ENCODE results near the gene DISC1.
A peak's percentile ranks its signal among the peaks of the same experiment; 100 is the strongest.

Gene DISC1

GRCh38 chr1:231844986-231845502 lies 218.5 kb downstream of the DISC1 start:
- no peak for DNase-seq (ENCODE audit: low read depth in 2 of 3, low spot score in 1 of 3)

- DNase-seq (ENCODE audit: low read depth in 2 of 3, low spot score in 1 of 3): no peak
Observed at GRCh38 chr1:231847612-231848397, 221.2 kb downstream of the DISC1 start.

GRCh38 chr1:231849981-231850380 lies 223.4 kb downstream of the DISC1 start:
- DNase-seq (ENCODE audit: low read depth in 2 of 3, low spot score in 1 of 3): no peak

GRCh38 chr1:231850786-231851185 lies 224.2 kb downstream of the DISC1 start:
- DNase-seq (ENCODE audit: low read depth in 2 of 3, low spot score in 1 of 3): no peak

- DNase-seq (ENCODE audit: low read depth in 2 of 3, low spot score in 1 of 3): no peak
Observed at GRCh38 chr1:231853588-231854207, 227.1 kb downstream of the DISC1 start.

GRCh38 chr1:231855361-231855760 lies 228.8 kb downstream of the DISC1 start:
- DNase-seq (ENCODE audit: low read depth in 2 of 3, low spot score in 1 of 3): no peak

- no peak for DNase-seq (ENCODE audit: low read depth in 2 of 3, low spot score in 1 of 3)
Observed at GRCh38 chr1:231855926-231856325, 229.3 kb downstream of the DISC1 start.

GRCh38 chr1:231856426-231856825 lies 229.8 kb downstream of the DISC1 start:
- no peak for DNase-seq (ENCODE audit: low read depth in 2 of 3, low spot score in 1 of 3)

GRCh38 chr1:231856894-231857293 lies 230.3 kb downstream of the DISC1 start:
- no peak for DNase-seq (ENCODE audit: low read depth in 2 of 3, low spot score in 1 of 3)

- no peak for DNase-seq (ENCODE audit: low read depth in 2 of 3, low spot score in 1 of 3)
Observed at GRCh38 chr1:231857609-231858135, 231.1 kb downstream of the DISC1 start.

GRCh38 chr1:231860221-231861088 lies 233.9 kb downstream of the DISC1 start:
- DNase-seq (ENCODE audit: low read depth in 2 of 3, low spot score in 1 of 3): no peak

- no peak for DNase-seq (ENCODE audit: low read depth in 2 of 3, low spot score in 1 of 3)
Observed at GRCh38 chr1:231861541-231862481, 235.2 kb downstream of the DISC1 start.

GRCh38 chr1:231862611-231863010 lies 236.0 kb downstream of the DISC1 start:
- DNase-seq (ENCODE audit: low read depth in 2 of 3, low spot score in 1 of 3): no peak

- no peak for DNase-seq (ENCODE audit: low read depth in 2 of 3, low spot score in 1 of 3)
Observed at GRCh38 chr1:231865331-231865730, 238.7 kb downstream of the DISC1 start.

- peak; percentile 29 to 53 (median 31) for DNase-seq (ENCODE audit: low read depth in 2 of 3, low spot score in 1 of 3)
Observed at GRCh38 chr1:231866392-231867331, 240.1 kb downstream of the DISC1 start.

GRCh38 chr1:231867607-231868006 lies 241.0 kb downstream of the DISC1 start:
- no peak for DNase-seq (ENCODE audit: low read depth in 2 of 3, low spot score in 1 of 3)

GRCh38 chr1:231869364-231869763 lies 242.8 kb downstream of the DISC1 start:
- no peak for DNase-seq (ENCODE audit: low read depth in 2 of 3, low spot score in 1 of 3)

- DNase-seq (ENCODE audit: low read depth in 2 of 3, low spot score in 1 of 3): no peak
Observed at GRCh38 chr1:231871471-231871870, 244.9 kb downstream of the DISC1 start.

GRCh38 chr1:231871878-231872277 lies 245.3 kb downstream of the DISC1 start:
- no peak for DNase-seq (ENCODE audit: low read depth in 2 of 3, low spot score in 1 of 3)
